ENCODE results near the gene KIF13A.

GRCh38 chr6:17984399-17984798 lies 3.0 kb downstream of the KIF13A start:
- TF ChIP-seq CTCF (IDR thresholded peaks at IDR 0.05) (no peak), ZFX (IDR thresholded peaks at IDR 0.05; ENCODE audit: borderline replicate concordance) (no peak)

Data from 22Rv1 (cell line).